PC-3 (cell line): Measurements from ENCODE around the gene SYNE1. TPM values are rescaled to one million over a fixed set of nuclear protein-coding genes. Genes with fewer than 3 reads are reported as not detected.

Source experiments
- ATAC-seq: fragments of 200-7000 bp; cut with Tn5 transposase; 2 replicates; pipeline ENCODE4 v1.9.1; 2020; ENCODE audit warnings: mild to moderate bottlenecking, moderate library complexity
- BruUV-seq: library from RNA; stranded (reverse); fragments of 400-500 nt; replicated peaks from 2 replicates; lab custom pipeline; 2021; lab: Mats Ljungman, UMichigan
- CTCF ChIA-PET: fragments of 300-600 bp; sonication (Branson Sonifier 250); formaldehyde crosslinking; loops from one replicate; lab custom pipeline; 2022; ENCODE audit warnings: antibody characterized with exemption; lab: Charles Lee
- POLR2A ChIA-PET: fragments of 300-600 bp; sonication (Branson Sonifier 250); formaldehyde crosslinking; loops from one replicate; lab custom pipeline; 2022; ENCODE audit warnings: antibody characterized with exemption; ENCODE audit not compliant: unreplicated experiment; lab: Charles Lee
- DNase-seq: peaks from one replicate; pipeline ENCODE4 v3.0.0-alpha.2; 2015
- H2AFZ ChIP-seq: fragments of 300-600 bp; sonication (generic); 2 replicates; pipeline ENCODE4 v1.6.0; 2016; ENCODE audit warnings: antibody characterized with exemption, low read length
- H3F3A ChIP-seq: fragments of 300-600 bp; sonication (generic); one replicate; pipeline ENCODE4 v1.6.0; 2017; ENCODE audit warnings: antibody characterized with exemption, low read length, control low read depth, mild to moderate bottlenecking; ENCODE audit not compliant: unreplicated experiment
- H3K27ac ChIP-seq: fragments of 300-600 bp; sonication (generic); 2 replicates; pipeline ENCODE4 v1.5.1; 2016; ENCODE audit warnings: mild to moderate bottlenecking, low read length
- H3K27me3 ChIP-seq: fragments of 300-600 bp; sonication (generic); 2 replicates; pipeline ENCODE4 v1.6.1; 2016; ENCODE audit warnings: low read length, mixed read lengths
- H3K36me3 ChIP-seq: fragments of 300-600 bp; sonication (generic); 2 replicates; pipeline ENCODE4 v1.6.1; 2016; ENCODE audit warnings: low read depth, mixed run types, low read length, mixed read lengths
- H3K4me1 ChIP-seq: fragments of 300-600 bp; sonication (generic); 2 replicates; pipeline ENCODE4 v1.5.1; 2016; ENCODE audit warnings: low read length; ENCODE audit not compliant: insufficient read depth
- H3K4me2 ChIP-seq: fragments of 300-600 bp; sonication (generic); 2 replicates; pipeline ENCODE4 v1.6.0; 2016; ENCODE audit warnings: low read length
- H3K4me3 ChIP-seq: fragments of 300-600 bp; sonication (generic); 2 replicates; pipeline ENCODE4 v1.5.1; 2016; ENCODE audit warnings: mild to moderate bottlenecking, low read length, mixed read lengths
- H3K79me2 ChIP-seq: fragments of 300-600 bp; sonication (generic); 2 replicates; pipeline ENCODE4 v1.6.1; 2017; ENCODE audit warnings: low read length, mixed read lengths
- H3K9ac ChIP-seq: fragments of 300-600 bp; sonication (generic); 2 replicates; pipeline ENCODE4 v1.6.0; 2016; ENCODE audit warnings: mild to moderate bottlenecking, low read length
- H3K9me2 ChIP-seq: fragments of 300-600 bp; sonication (generic); replicated peaks from 2 replicates; pipeline ENCODE4 v1.6.1; 2016; ENCODE audit warnings: mixed run types, low read length, mixed read lengths
- H3K9me3 ChIP-seq: fragments of 300-600 bp; sonication (generic); 2 replicates; pipeline ENCODE4 v1.6.1; 2016; ENCODE audit warnings: low read length, mixed read lengths
- H4K20me1 ChIP-seq: fragments of 300-600 bp; sonication (generic); 2 replicates; pipeline ENCODE4 v1.6.1; 2016; ENCODE audit warnings: low read length, mixed read lengths
- CTCF ChIP-seq: fragments of 300-600 bp; sonication (generic); conservative IDR thresholded peaks from 2 replicates; pipeline ENCODE4 v1.5.1; 2017; ENCODE audit warnings: antibody characterized with exemption, low read depth, mild to moderate bottlenecking, low read length
- EZH2 ChIP-seq: fragments of 300-600 bp; sonication (generic); IDR thresholded peaks from one replicate; pipeline ENCODE4 v1.6.1; 2017; ENCODE audit warnings: antibody characterized with exemption, mild to moderate bottlenecking, low read length; ENCODE audit not compliant: unreplicated experiment
- EZH2phosphoT487 ChIP-seq: fragments of 300-600 bp; sonication (generic); IDR thresholded peaks from 2 replicates; pipeline ENCODE4 v1.6.1; 2018; ENCODE audit warnings: mild to moderate bottlenecking, antibody characterized with exemption, low read length, borderline replicate concordance
- intact Hi-C: fragments of 100-400 bp; cut with micrococcal nuclease; formaldehyde crosslinking; loops from 2 replicates; pipeline ENCODE4 v1.9.0; 2023
- total RNA-seq: library from RNA; depleted of rRNA; stranded (reverse); fragments of >200 nt; gene quantifications from 2 replicates; pipeline ENCODE4 v1.2.3, GENCODE V29; 2014

Gene SYNE1
- total RNA-seq, 1 experiment from 2014 or later: 16.7 TPM

- BruUV-seq: no TSS peak
Measured at GRCh38 chr6:152318278-152318677, 318.9 kb downstream of the SYNE1 start.

GRCh38 chr6:152316024-152316423, 321.1 kb downstream of the SYNE1 start:
- Histone ChIP-seq H3K4me1 (no peaks in the 10 kb centered on the region), H3K79me2 (no peaks in the 10 kb centered on the region), H3K36me3 (no peaks in the 10 kb centered on the region), H3K9me2 (no peaks in the 10 kb centered on the region), H3K4me3 (no peak overlapping the region), H3K4me2 (no peak overlapping the region), H2AFZ (no peak overlapping the region), H3K9me3 (no peaks in the 10 kb centered on the region), H3K27ac (no peak overlapping the region), H3K27me3 (no peaks in the 10 kb centered on the region), H4K20me1 (no peaks in the 10 kb centered on the region), H3K9ac (no peak overlapping the region), H3F3A (no peaks in the 10 kb centered on the region)
- no peak for DNase-seq
- ChIA-PET POLR2A (no interaction called here), CTCF (interaction anchor here (1.1 kb wide), 1 partner anchor 14 kb away, joined by 5 read pairs; no protein-coding TSS in a partner anchor)
- intact Hi-C loops: no loop called here
- BruUV-seq: no TSS peak
- TF ChIP-seq EZH2: no peak
- TF ChIP-seq EZH2phosphoT487: no peak
- TF ChIP-seq CTCF: no peak
- no peak for ATAC-seq

More at GRCh38 chr6:152318278-152318677, 318.9 kb downstream of the SYNE1 start:
- intact Hi-C loops: no loop called here
- H3K4me3 ChIP-seq: no peak overlapping the region
- no peaks in the 10 kb centered on the region for H3K79me2 ChIP-seq
- no peaks in the 10 kb centered on the region for H3F3A ChIP-seq
- POLR2A ChIA-PET: no interaction called here
- H3K36me3 ChIP-seq: no peaks in the 10 kb centered on the region
- DNase-seq (no peak), ATAC-seq (no peak)
- no peak overlapping the region for H3K4me2 ChIP-seq
- no peak overlapping the region for H2AFZ ChIP-seq
- no peaks in the 10 kb centered on the region for H3K4me1 ChIP-seq
- H3K9me3 ChIP-seq: no peaks in the 10 kb centered on the region
- H3K9me2 ChIP-seq: no peaks in the 10 kb centered on the region
- H3K27ac ChIP-seq: no peak overlapping the region
- no peaks in the 10 kb centered on the region for H3K27me3 ChIP-seq
- TF ChIP-seq EZH2phosphoT487: no peak
- no peak for TF ChIP-seq EZH2
- no peak for TF ChIP-seq CTCF
- CTCF ChIA-PET: no interaction called here
- H3K9ac ChIP-seq: no peak overlapping the region
- no peaks in the 10 kb centered on the region for H4K20me1 ChIP-seq

- no peaks in the 10 kb centered on the region for H3K9me3 ChIP-seq
- H3K79me2 ChIP-seq: no peaks in the 10 kb centered on the region
- BruUV-seq: no TSS peak
- no peaks in the 10 kb centered on the region for H3F3A ChIP-seq
- no peak overlapping the region for H3K4me3 ChIP-seq
- intact Hi-C loops: no loop called here
- no peaks in the 10 kb centered on the region for H3K4me1 ChIP-seq
- no peak overlapping the region for H3K27ac ChIP-seq
- ChIA-PET CTCF (no interaction called here), POLR2A (no interaction called here)
- no peaks in the 10 kb centered on the region for H4K20me1 ChIP-seq
- no peak for ATAC-seq
- TF ChIP-seq EZH2: no peak
- TF ChIP-seq EZH2phosphoT487: no peak
- no peaks in the 10 kb centered on the region for H3K27me3 ChIP-seq
- DNase-seq: no peak
- H2AFZ ChIP-seq: no peak overlapping the region
- no peaks in the 10 kb centered on the region for H3K36me3 ChIP-seq
- H3K9me2 ChIP-seq: no peaks in the 10 kb centered on the region
- H3K9ac ChIP-seq: no peak overlapping the region
- H3K4me2 ChIP-seq: no peak overlapping the region
Measured at GRCh38 chr6:152314483-152314832, 322.7 kb downstream of the SYNE1 start.
